RWPE1 (cell line): ENCODE results near the gene CCDC90B.

Experiments
- CTCF ChIA-PET: fragments of 350-600 bp; sonication (Branson Sonifier 250); formaldehyde crosslinking; extraction: SDS; loops from one replicate; lab custom pipeline; 2021; lab: Yijun Ruan, JAX
- POLR2A ChIA-PET: fragments of 400-600 bp; formaldehyde crosslinking; extraction: SDS; loops from one replicate; lab custom pipeline; 2020; ENCODE audit warnings: antibody characterized with exemption; ENCODE audit not compliant: low non-redundant PET; lab: Yijun Ruan, JAX
- DNase-seq: peaks from one replicate; pipeline ENCODE4 v3.0.0; 2012; ENCODE audit warnings: low spot score
- H3K27ac ChIP-seq: fragments of 450-650 bp; 2 replicates; pipeline ENCODE4 v1.5.1; 2017
- CTCF ChIP-seq: fragments of 450-650 bp; conservative IDR thresholded peaks from 2 replicates; pipeline ENCODE4 v1.5.1; 2017; ENCODE audit warnings: low read depth, mild to moderate bottlenecking

Gene CCDC90B

GRCh38 chr11:83285771-83286528, at the start of gene CCDC90B:
CCDC90B (minus strand) TSS chr11:83286367; CDS start chr11:83285972, 395 bp downstream.
- POLR2A ChIA-PET: interaction anchor here (0.5 to 0.7 kb wide), 2 partner anchors 129 to 387 kb away, joined by 3 to 10 read pairs; no protein-coding TSS in a partner anchor
- CTCF ChIA-PET: interaction anchor here (0.5 to 0.8 kb wide), 2 partner anchors 40 to 281 kb away, joined by 3 read pairs; no protein-coding TSS in a partner anchor
- peak within 1 kb of the TSS; percentile 98 for H3K27ac ChIP-seq
- peak; percentile 61 for TF ChIP-seq CTCF
- peak; percentile 93 for DNase-seq

GRCh38 chr11:83335446-83336070, 49.4 kb upstream of the CCDC90B start:
- ChIA-PET CTCF (no interaction called here), POLR2A (no interaction called here)
- no peak for TF ChIP-seq CTCF
- no peak for DNase-seq
- H3K27ac ChIP-seq: no peak overlapping the region

- H3K27ac ChIP-seq: no peak overlapping the region
- DNase-seq: no peak
- TF ChIP-seq CTCF: no peak
- ChIA-PET CTCF (no interaction called here), POLR2A (no interaction called here)
Measured at GRCh38 chr11:83330303-83330702, 44.1 kb upstream of the CCDC90B start.

- H3K27ac ChIP-seq: no peak overlapping the region
- DNase-seq: no peak
- no peak for TF ChIP-seq CTCF
- ChIA-PET POLR2A (no interaction called here), CTCF (interaction anchor here (0.7 kb wide), 1 partner anchor 40 kb away, joined by 3 read pairs; the partner anchor contains the start of gene CCDC90B)
Measured at GRCh38 chr11:83326326-83326725, 40.2 kb upstream of the CCDC90B start.

- H3K27ac ChIP-seq: no peak overlapping the region
- no peak for DNase-seq
- CTCF ChIA-PET: no interaction called here
- TF ChIP-seq CTCF: no peak
- POLR2A ChIA-PET: no interaction called here
Measured at GRCh38 chr11:83319346-83319745, 33.2 kb upstream of the CCDC90B start.

- DNase-seq: no peak
- H3K27ac ChIP-seq: no peak overlapping the region
- no peak for TF ChIP-seq CTCF
- ChIA-PET POLR2A (no interaction called here), CTCF (no interaction called here)
Measured at GRCh38 chr11:83318931-83319330, 32.8 kb upstream of the CCDC90B start.
